ENCODE measurements around the gene DCUN1D4.

Gene DCUN1D4

GRCh38 chr4:51906167-51906958 is 63.4 kb downstream of the DCUN1D4 start:
- no peak for TF ChIP-seq CTCF (IDR thresholded peaks at IDR 0.05; ENCODE audit: borderline replicate concordance, insufficient read depth, low read depth, low read length)
- H3K4me3 ChIP-seq (ENCODE audit: low read depth, low read length), result no peak overlapping the region

GRCh38 chr4:51907006-51907669 is 64.2 kb downstream of the DCUN1D4 start:
- no peak for TF ChIP-seq CTCF (IDR thresholded peaks at IDR 0.05; ENCODE audit: borderline replicate concordance, insufficient read depth, low read depth, low read length)
- no peak overlapping the region for H3K4me3 ChIP-seq (ENCODE audit: low read depth, low read length)

GRCh38 chr4:51909236-51909703 is 66.3 kb downstream of the DCUN1D4 start:
- no peak for TF ChIP-seq CTCF (IDR thresholded peaks at IDR 0.05; ENCODE audit: borderline replicate concordance, insufficient read depth, low read depth, low read length)
- H3K4me3 ChIP-seq (ENCODE audit: low read depth, low read length), result no peak overlapping the region

GRCh38 chr4:51918251-51918650 is 75.3 kb downstream of the DCUN1D4 start:
- no peak overlapping the region for H3K4me3 ChIP-seq (ENCODE audit: low read depth, low read length)
- TF ChIP-seq CTCF (IDR thresholded peaks at IDR 0.05; ENCODE audit: borderline replicate concordance, insufficient read depth, low read depth, low read length), result no peak

- no peak overlapping the region for H3K4me3 ChIP-seq (ENCODE audit: low read depth, low read length)
- no peak for TF ChIP-seq CTCF (IDR thresholded peaks at IDR 0.05; ENCODE audit: borderline replicate concordance, insufficient read depth, low read depth, low read length)
These were observed 80.4 kb downstream of the DCUN1D4 start for GRCh38 chr4:51923343-51923742.

- TF ChIP-seq CTCF (IDR thresholded peaks at IDR 0.05; ENCODE audit: borderline replicate concordance, insufficient read depth, low read depth, low read length), result no peak
- no peak overlapping the region for H3K4me3 ChIP-seq (ENCODE audit: low read depth, low read length)
These were observed 82.4 kb downstream of the DCUN1D4 start for GRCh38 chr4:51925307-51925706.

GRCh38 chr4:51930557-51930956 is 87.6 kb downstream of the DCUN1D4 start:
- no peak for TF ChIP-seq CTCF (IDR thresholded peaks at IDR 0.05; ENCODE audit: borderline replicate concordance, insufficient read depth, low read depth, low read length)
- H3K4me3 ChIP-seq (ENCODE audit: low read depth, low read length), result no peak overlapping the region

All from GM12875 (cell line).